ENCODE measurements around the gene CFAP46.

Gene CFAP46

GRCh38 chr10:132918264-132918616, 24.1 kb downstream of the CFAP46 start:
- DNase-seq (ENCODE audit: insufficient read length, low spot score) = no peak
- FAIRE-seq = no peak
- no peak for TF ChIP-seq CTCF (IDR thresholded peaks at IDR 0.05; ENCODE audit: insufficient read depth, missing control alignments)

- DNase-seq (ENCODE audit: insufficient read length, low spot score) = no peak
- no peak for FAIRE-seq
- TF ChIP-seq CTCF (IDR thresholded peaks at IDR 0.05; ENCODE audit: insufficient read depth, missing control alignments) = no peak
Observed at GRCh38 chr10:132916956-132917666, 25.3 kb downstream of the CFAP46 start.

GRCh38 chr10:132916421-132916841, 25.9 kb downstream of the CFAP46 start:
- DNase-seq (ENCODE audit: insufficient read length, low spot score) (no peak), FAIRE-seq (no peak)
- TF ChIP-seq CTCF (IDR thresholded peaks at IDR 0.05; ENCODE audit: insufficient read depth, missing control alignments) = no peak

- TF ChIP-seq CTCF (IDR thresholded peaks at IDR 0.05; ENCODE audit: insufficient read depth, missing control alignments) = no peak
- FAIRE-seq (no peak), DNase-seq (ENCODE audit: insufficient read length, low spot score) (no peak)
Observed at GRCh38 chr10:132915411-132915810, 27.0 kb downstream of the CFAP46 start.

- TF ChIP-seq CTCF (IDR thresholded peaks at IDR 0.05; ENCODE audit: insufficient read depth, missing control alignments) = no peak
- FAIRE-seq (no peak), DNase-seq (ENCODE audit: insufficient read length, low spot score) (no peak)
Observed at GRCh38 chr10:132914732-132915131, 27.6 kb downstream of the CFAP46 start.

GRCh38 chr10:132913559-132914115, 28.7 kb downstream of the CFAP46 start:
- FAIRE-seq (no peak), DNase-seq (ENCODE audit: insufficient read length, low spot score) (no peak)
- no peak for TF ChIP-seq CTCF (IDR thresholded peaks at IDR 0.05; ENCODE audit: insufficient read depth, missing control alignments)

Data from D721Med (cell line).